ENCODE results near the gene SFSWAP.
"Not testable (repeated sequence)": the region's sequence is repeated elsewhere in the genome, so short reads cannot be mapped to it uniquely, and the experiment has no call there.

Gene SFSWAP

GRCh38 chr12:131704509-131704908, 6.4 kb upstream of the SFSWAP start:
- Mint-ChIP-seq H3K36me3 (ENCODE audit: low read depth) (no peaks in the 10 kb centered on the region), H3K27ac (no peak overlapping the region), H3K4me3 (no peak overlapping the region), H3K4me1 (peaks cover 4% of the 10 kb centered on the region), H3K27me3 (peaks cover 2% of the 10 kb centered on the region), H3K9me3 (peaks cover 17% of the 10 kb centered on the region)
- no peak for ATAC-seq
- DNase-seq: no peak

GRCh38 chr12:131706709-131707108, 4.2 kb upstream of the SFSWAP start:
- H3K36me3 Mint-ChIP-seq (ENCODE audit: low read depth); H3K27ac Mint-ChIP-seq; H3K27me3 Mint-ChIP-seq; H3K4me3 Mint-ChIP-seq; DNase-seq; ATAC-seq: not testable (repeated sequence)
- H3K9me3 Mint-ChIP-seq: peaks cover 20% of the 10 kb centered on the region
- peaks cover 13% of the 10 kb centered on the region for H3K4me1 Mint-ChIP-seq

- no peaks in the 10 kb centered on the region for H3K27me3 Mint-ChIP-seq
- no peak for DNase-seq
Observed at GRCh38 chr12:131709226-131709625, 1.7 kb upstream of the SFSWAP start.

GRCh38 chr12:131711551-131712205, 788 bp downstream of the SFSWAP start:
- Mint-ChIP-seq H3K4me1 (peaks cover 31% of the 10 kb centered on the region), H3K27me3 (no peaks in the 10 kb centered on the region), H3K4me3 (peak overlapping the region; percentile 96), H3K9me3 (peaks cover 7% of the 10 kb centered on the region), H3K27ac (peak overlapping the region; percentile 99), H3K36me3 (ENCODE audit: low read depth) (peaks cover 37% of the 10 kb centered on the region)
- no peak for DNase-seq
- no peak for ATAC-seq

More at GRCh38 chr12:131709226-131709625, 1.7 kb upstream of the SFSWAP start:
- peak overlapping the region; percentile 99 for H3K27ac Mint-ChIP-seq
- peaks cover 17% of the 10 kb centered on the region for H3K36me3 Mint-ChIP-seq (ENCODE audit: low read depth)
- peak overlapping the region; percentile 96 for H3K4me3 Mint-ChIP-seq
- peaks cover 31% of the 10 kb centered on the region for H3K4me1 Mint-ChIP-seq
- H3K9me3 Mint-ChIP-seq: peaks cover 11% of the 10 kb centered on the region
- no peak for ATAC-seq

- H3K27me3 Mint-ChIP-seq: no peaks in the 10 kb centered on the region
- peaks cover 44% of the 10 kb centered on the region for H3K36me3 Mint-ChIP-seq (ENCODE audit: low read depth)
- H3K27ac Mint-ChIP-seq: peak overlapping the region; percentile 65
- H3K9me3 Mint-ChIP-seq: peaks cover 7% of the 10 kb centered on the region
- DNase-seq: no peak
- no peak for ATAC-seq
- peaks cover 31% of the 10 kb centered on the region for H3K4me1 Mint-ChIP-seq
- peak overlapping the region; percentile 96 for H3K4me3 Mint-ChIP-seq
Observed at GRCh38 chr12:131713349-131713748, 2.5 kb downstream of the SFSWAP start.

GRCh38 chr12:131714759-131715158, 3.9 kb downstream of the SFSWAP start:
- Mint-ChIP-seq H3K9me3 (peaks cover under 1% of the 10 kb centered on the region), H3K27me3 (no peaks in the 10 kb centered on the region), H3K4me1 (peaks cover 25% of the 10 kb centered on the region), H3K36me3 (ENCODE audit: low read depth) (peaks cover 56% of the 10 kb centered on the region), H3K27ac (no peak overlapping the region), H3K4me3 (no peak overlapping the region)
- DNase-seq (no peak), ATAC-seq (no peak)

- no peak overlapping the region for H3K4me3 Mint-ChIP-seq
- ATAC-seq: no peak
Observed at GRCh38 chr12:131716282-131716681, 5.4 kb downstream of the SFSWAP start.

GRCh38 chr12:131720241-131720640, 9.4 kb downstream of the SFSWAP start:
- ATAC-seq (no peak), DNase-seq (no peak)
- peaks cover 6% of the 10 kb centered on the region for H3K4me1 Mint-ChIP-seq
- no peaks in the 10 kb centered on the region for H3K27me3 Mint-ChIP-seq
- peaks cover 56% of the 10 kb centered on the region for H3K36me3 Mint-ChIP-seq (ENCODE audit: low read depth)
- no peaks in the 10 kb centered on the region for H3K9me3 Mint-ChIP-seq
- no peak overlapping the region for H3K27ac Mint-ChIP-seq
- no peak overlapping the region for H3K4me3 Mint-ChIP-seq

More at GRCh38 chr12:131716282-131716681, 5.4 kb downstream of the SFSWAP start:
- H3K36me3 Mint-ChIP-seq (ENCODE audit: low read depth): peaks cover 66% of the 10 kb centered on the region
- no peak overlapping the region for H3K27ac Mint-ChIP-seq
- H3K4me1 Mint-ChIP-seq: peaks cover 18% of the 10 kb centered on the region
- no peaks in the 10 kb centered on the region for H3K27me3 Mint-ChIP-seq
- no peaks in the 10 kb centered on the region for H3K9me3 Mint-ChIP-seq
- no peak for DNase-seq

GRCh38 chr12:131720921-131721320, 10.0 kb downstream of the SFSWAP start:
- H3K36me3 Mint-ChIP-seq (ENCODE audit: low read depth): peaks cover 55% of the 10 kb centered on the region
- peak overlapping the region; percentile 28 for H3K27ac Mint-ChIP-seq
- no peak for ATAC-seq
- no peaks in the 10 kb centered on the region for H3K27me3 Mint-ChIP-seq
- DNase-seq: no peak
- peaks cover 6% of the 10 kb centered on the region for H3K4me1 Mint-ChIP-seq
- no peak overlapping the region for H3K4me3 Mint-ChIP-seq
- no peaks in the 10 kb centered on the region for H3K9me3 Mint-ChIP-seq

- Mint-ChIP-seq H3K4me1 (peaks cover 6% of the 10 kb centered on the region), H3K27me3 (no peaks in the 10 kb centered on the region), H3K4me3 (no peak overlapping the region), H3K9me3 (no peaks in the 10 kb centered on the region), H3K36me3 (ENCODE audit: low read depth) (peaks cover 52% of the 10 kb centered on the region), H3K27ac (no peak overlapping the region)
- DNase-seq (no peak), ATAC-seq (no peak)
Observed at GRCh38 chr12:131721548-131721947, 10.7 kb downstream of the SFSWAP start.

GRCh38 chr12:131723532-131723931, 12.6 kb downstream of the SFSWAP start:
- no peak overlapping the region for H3K27ac Mint-ChIP-seq

GRCh38 chr12:131724534-131724933, 13.6 kb downstream of the SFSWAP start:
- DNase-seq: no peak
- no peak for ATAC-seq

More at GRCh38 chr12:131723532-131723931, 12.6 kb downstream of the SFSWAP start:
- DNase-seq: no peak
- Mint-ChIP-seq H3K9me3 (no peaks in the 10 kb centered on the region), H3K36me3 (ENCODE audit: low read depth) (peaks cover 57% of the 10 kb centered on the region), H3K4me3 (no peak overlapping the region), H3K27me3 (no peaks in the 10 kb centered on the region), H3K4me1 (peaks cover 6% of the 10 kb centered on the region)
- no peak for ATAC-seq

GRCh38 chr12:131725503-131725902, 14.6 kb downstream of the SFSWAP start:
- DNase-seq (no peak), ATAC-seq (no peak)
- H3K27ac Mint-ChIP-seq: no peak overlapping the region
- no peaks in the 10 kb centered on the region for H3K9me3 Mint-ChIP-seq
- H3K4me1 Mint-ChIP-seq: peaks cover 6% of the 10 kb centered on the region
- H3K36me3 Mint-ChIP-seq (ENCODE audit: low read depth): peaks cover 56% of the 10 kb centered on the region
- H3K27me3 Mint-ChIP-seq: no peaks in the 10 kb centered on the region
- no peak overlapping the region for H3K4me3 Mint-ChIP-seq

More at GRCh38 chr12:131724534-131724933, 13.6 kb downstream of the SFSWAP start:
- H3K27ac Mint-ChIP-seq: no peak overlapping the region
- H3K27me3 Mint-ChIP-seq: no peaks in the 10 kb centered on the region
- H3K4me1 Mint-ChIP-seq: peaks cover 6% of the 10 kb centered on the region
- H3K36me3 Mint-ChIP-seq (ENCODE audit: low read depth): peaks cover 55% of the 10 kb centered on the region
- H3K9me3 Mint-ChIP-seq: no peaks in the 10 kb centered on the region
- H3K4me3 Mint-ChIP-seq: no peak overlapping the region

- ATAC-seq: no peak
- Mint-ChIP-seq H3K9me3 (no peaks in the 10 kb centered on the region), H3K27ac (no peak overlapping the region), H3K4me3 (no peak overlapping the region), H3K4me1 (no peaks in the 10 kb centered on the region), H3K36me3 (ENCODE audit: low read depth) (peaks cover 54% of the 10 kb centered on the region), H3K27me3 (no peaks in the 10 kb centered on the region)
- DNase-seq: no peak
Observed at GRCh38 chr12:131728720-131729119, 17.8 kb downstream of the SFSWAP start.

- no peak overlapping the region for H3K27ac Mint-ChIP-seq
- no peaks in the 10 kb centered on the region for H3K9me3 Mint-ChIP-seq
- no peaks in the 10 kb centered on the region for H3K27me3 Mint-ChIP-seq
- ATAC-seq (no peak), DNase-seq (no peak)
- no peak overlapping the region for H3K4me3 Mint-ChIP-seq
- H3K4me1 Mint-ChIP-seq: no peaks in the 10 kb centered on the region
- H3K36me3 Mint-ChIP-seq (ENCODE audit: low read depth): peaks cover 59% of the 10 kb centered on the region
Observed at GRCh38 chr12:131729254-131729955, 18.5 kb downstream of the SFSWAP start.
